SU-DHL-6 (cell line): ENCODE measurements around the gene ECI2.

ENCODE experiments used
- H2AFZ ChIP-seq: fragments of 200-600 bp; sonication (generic); 2 replicates; pipeline ENCODE4 v1.6.1; 2014; ENCODE audit warnings: low read depth, mild to moderate bottlenecking, moderate library complexity, mixed read lengths, antibody characterized with exemption, low read length; ENCODE audit not compliant: severe bottlenecking
- H3F3A ChIP-seq: fragments of 200-600 bp; shearing (Covaris generic); 2 replicates; pipeline ENCODE4 v1.6.0; 2016; ENCODE audit warnings: antibody characterized with exemption, mild to moderate bottlenecking; ENCODE audit not compliant: insufficient read depth
- H3K27ac ChIP-seq: fragments of 200-600 bp; sonication (generic); 2 replicates; pipeline ENCODE4 v1.5.1; 2016; ENCODE audit warnings: low read depth, mild to moderate bottlenecking, low read length, moderate library complexity, mixed read lengths
- H3K27me3 ChIP-seq: fragments of 200-600 bp; sonication (generic), shearing (Covaris generic); 2 replicates; pipeline ENCODE4 v1.6.0; 2014; ENCODE audit warnings: mild to moderate bottlenecking, low read length
- H3K36me3 ChIP-seq: fragments of 200-600 bp; sonication (generic); 2 replicates; pipeline ENCODE4 v1.6.1; 2014; ENCODE audit warnings: mild to moderate bottlenecking, low read length, mixed read lengths
- H3K4me2 ChIP-seq: fragments of 300-600, 200-600 bp; shearing (Covaris generic), sonication (generic); 2 replicates; pipeline ENCODE4 v1.6.0; 2014; ENCODE audit warnings: low read length, low read depth, mild to moderate bottlenecking; ENCODE audit not compliant: poor library complexity, severe bottlenecking
- H3K4me3 ChIP-seq: fragments of 200-600 bp; sonication (generic); 2 replicates; pipeline ENCODE4 v1.5.1; 2014; ENCODE audit warnings: antibody characterized with exemption, low read length, mild to moderate bottlenecking, mixed read lengths; ENCODE audit not compliant: insufficient read depth, poor library complexity, severe bottlenecking
- H3K79me2 ChIP-seq: fragments of 200-600 bp; sonication (generic); 2 replicates; pipeline ENCODE4 v1.6.1; 2014; ENCODE audit warnings: mild to moderate bottlenecking, low read length, moderate library complexity; ENCODE audit not compliant: insufficient read depth
- H3K9ac ChIP-seq: fragments of 200-600 bp; sonication (generic); 2 replicates; pipeline ENCODE4 v1.7.0; 2014; ENCODE audit warnings: mild to moderate bottlenecking, low read length
- H3K9me2 ChIP-seq: fragments of 200-600 bp; sonication (generic); replicated peaks from 2 replicates; pipeline ENCODE4 v1.6.1; 2014; ENCODE audit warnings: low read length; ENCODE audit not compliant: insufficient read depth
- H3K9me3 ChIP-seq: fragments of 200-600 bp; sonication (generic); 2 replicates; pipeline ENCODE4 v1.6.1; 2014; ENCODE audit warnings: low read length, mixed read lengths; ENCODE audit not compliant: insufficient read depth
- H4K20me1 ChIP-seq: fragments of 200-600 bp; sonication (generic); 2 replicates; pipeline ENCODE4 v1.6.1; 2014; ENCODE audit warnings: low read depth, mild to moderate bottlenecking, antibody characterized with exemption, low read length, moderate library complexity, mixed read lengths
- EZH2phosphoT487 ChIP-seq: fragments of 200-600 bp; sonication (generic), shearing (Covaris generic); conservative IDR thresholded peaks from 2 replicates; pipeline ENCODE4 v1.6.1; 2018; ENCODE audit warnings: mild to moderate bottlenecking, antibody characterized with exemption, low read length, moderate library complexity, mixed read lengths
- TF ChIP-seq, protein P1 (sequence below): fragments of 200-600 bp; sonication (generic); IDR thresholded peaks from one replicate; pipeline ENCODE4 v1.5.1; 2017; ENCODE audit warnings: antibody characterized with exemption, mild to moderate bottlenecking, low read length, moderate library complexity; ENCODE audit not compliant: insufficient read depth, poor library complexity, severe bottlenecking

ECI2 gene

DNA sequence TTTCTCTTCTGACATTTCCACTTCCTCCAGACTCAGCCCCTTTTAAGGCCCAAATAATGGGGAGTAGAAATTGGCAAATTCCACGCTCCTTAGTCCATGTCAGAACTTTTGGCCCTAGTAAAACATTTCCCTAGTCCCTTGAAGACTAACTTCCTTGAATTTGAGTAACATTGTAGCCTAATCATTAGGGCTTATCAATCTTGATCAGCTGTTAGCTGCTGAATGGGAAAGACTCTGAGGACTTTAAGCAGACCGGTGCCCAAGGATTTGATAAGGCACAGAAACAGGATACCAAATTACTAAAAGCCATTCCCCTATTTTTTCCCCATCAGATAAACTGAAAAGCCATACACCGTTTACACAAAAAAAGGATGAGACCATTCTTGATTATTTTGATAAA is 37.0 kb upstream of the ECI2 start:
- H3K4me3 ChIP-seq = no peak overlapping the region

DNA sequence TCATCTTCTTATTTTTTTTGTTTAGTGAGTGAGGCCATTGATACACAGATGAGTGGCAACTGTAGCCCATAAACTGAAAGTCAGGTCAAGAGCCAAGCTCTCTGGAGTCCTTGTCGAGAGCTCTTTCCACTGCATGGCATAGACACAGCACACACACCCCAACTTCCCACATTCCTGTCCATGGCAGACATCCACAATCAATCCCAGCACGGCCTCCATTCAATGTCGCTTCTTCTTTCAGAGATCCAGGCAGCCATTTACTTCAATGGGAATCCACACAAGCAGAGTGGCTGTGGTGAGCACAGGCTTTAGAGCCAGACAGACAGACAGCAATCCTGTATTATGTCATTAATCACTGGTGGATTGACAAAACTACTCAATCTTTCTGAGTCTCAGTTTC is 34.9 kb upstream of the ECI2 start:
- no peaks in the 10 kb centered on the region; the same call in 1 of the 2 replicates for H3K9me3 ChIP-seq
- no peaks in the 10 kb centered on the region for H3K27me3 ChIP-seq
- H3K4me3 ChIP-seq = no peak overlapping the region
- H3F3A ChIP-seq = no peaks in the 10 kb centered on the region
- H3K27ac ChIP-seq = no peak overlapping the region
- no peaks in the 10 kb centered on the region for H3K9me2 ChIP-seq
- H3K9ac ChIP-seq = no peak overlapping the region
- H2AFZ ChIP-seq = no peak overlapping the region
- H3K36me3 ChIP-seq = no peaks in the 10 kb centered on the region
- H3K79me2 ChIP-seq = no peaks in the 10 kb centered on the region
- no peak overlapping the region for H3K4me2 ChIP-seq
- no peaks in the 10 kb centered on the region for H4K20me1 ChIP-seq
- TF ChIP-seq, protein P1, sequence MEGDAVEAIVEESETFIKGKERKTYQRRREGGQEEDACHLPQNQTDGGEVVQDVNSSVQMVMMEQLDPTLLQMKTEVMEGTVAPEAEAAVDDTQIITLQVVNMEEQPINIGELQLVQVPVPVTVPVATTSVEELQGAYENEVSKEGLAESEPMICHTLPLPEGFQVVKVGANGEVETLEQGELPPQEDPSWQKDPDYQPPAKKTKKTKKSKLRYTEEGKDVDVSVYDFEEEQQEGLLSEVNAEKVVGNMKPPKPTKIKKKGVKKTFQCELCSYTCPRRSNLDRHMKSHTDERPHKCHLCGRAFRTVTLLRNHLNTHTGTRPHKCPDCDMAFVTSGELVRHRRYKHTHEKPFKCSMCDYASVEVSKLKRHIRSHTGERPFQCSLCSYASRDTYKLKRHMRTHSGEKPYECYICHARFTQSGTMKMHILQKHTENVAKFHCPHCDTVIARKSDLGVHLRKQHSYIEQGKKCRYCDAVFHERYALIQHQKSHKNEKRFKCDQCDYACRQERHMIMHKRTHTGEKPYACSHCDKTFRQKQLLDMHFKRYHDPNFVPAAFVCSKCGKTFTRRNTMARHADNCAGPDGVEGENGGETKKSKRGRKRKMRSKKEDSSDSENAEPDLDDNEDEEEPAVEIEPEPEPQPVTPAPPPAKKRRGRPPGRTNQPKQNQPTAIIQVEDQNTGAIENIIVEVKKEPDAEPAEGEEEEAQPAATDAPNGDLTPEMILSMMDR = no peak
- TF ChIP-seq EZH2phosphoT487 = no peak

More for the DNA sequence above, 37.0 kb upstream of the ECI2 start:
- Histone ChIP-seq H3K36me3 (no peaks in the 10 kb centered on the region), H3K27me3 (no peaks in the 10 kb centered on the region), H4K20me1 (no peaks in the 10 kb centered on the region), H3F3A (no peaks in the 10 kb centered on the region), H3K27ac (no peak overlapping the region), H3K79me2 (no peaks in the 10 kb centered on the region), H3K9me3 (no peaks in the 10 kb centered on the region; the same call in 1 of the 2 replicates), H3K9ac (no peak overlapping the region), H2AFZ (no peak overlapping the region), H3K4me2 (no peak overlapping the region), H3K9me2 (no peaks in the 10 kb centered on the region)
- TF ChIP-seq, protein P1 = no peak
- TF ChIP-seq EZH2phosphoT487 = no peak

DNA sequence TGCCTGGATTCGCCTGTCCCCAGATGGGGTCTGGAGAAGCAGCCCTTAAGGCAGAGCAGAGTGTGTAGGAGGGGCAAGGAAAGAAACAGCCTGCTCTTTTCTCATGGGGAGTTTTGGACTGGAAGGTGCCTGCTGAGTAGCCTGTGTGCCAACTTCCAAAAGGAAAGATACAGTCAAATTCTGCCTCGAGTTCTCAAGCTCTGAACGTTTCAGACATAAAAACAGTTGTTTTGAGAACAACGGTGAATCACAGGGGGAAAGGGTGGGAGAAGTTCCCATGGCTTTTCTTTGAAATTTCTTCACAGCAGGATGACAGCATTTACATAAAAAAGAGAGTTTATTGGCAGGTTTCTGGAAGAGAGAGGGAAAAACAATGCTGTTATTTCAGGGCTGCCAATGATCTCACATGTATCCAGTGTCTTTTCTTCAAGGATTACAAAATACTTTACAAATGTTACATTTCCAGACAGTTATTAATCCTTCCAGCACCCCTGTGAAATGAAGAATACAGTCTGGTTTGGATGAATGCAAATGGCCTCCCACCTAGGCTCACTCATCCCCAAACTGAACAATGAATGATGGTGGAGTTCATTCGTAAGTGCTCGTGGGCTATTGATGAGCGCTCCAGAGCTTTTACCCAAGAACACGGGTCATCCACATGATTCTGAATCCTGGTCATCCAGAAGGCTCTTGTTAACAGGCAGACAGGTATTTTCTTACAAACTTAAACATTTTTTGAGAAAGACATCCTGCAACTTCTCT is 33.8 kb upstream of the ECI2 start:
- Histone ChIP-seq H3K36me3 (no peaks in the 10 kb centered on the region), H4K20me1 (no peaks in the 10 kb centered on the region), H3K9me3 (no peaks in the 10 kb centered on the region; the same call in 1 of the 2 replicates), H3K27me3 (no peaks in the 10 kb centered on the region), H2AFZ (no peak overlapping the region), H3K9me2 (no peaks in the 10 kb centered on the region), H3K4me2 (no peak overlapping the region), H3F3A (no peaks in the 10 kb centered on the region), H3K9ac (no peak overlapping the region), H3K79me2 (no peaks in the 10 kb centered on the region), H3K27ac (no peak overlapping the region), H3K4me3 (no peak overlapping the region)
- TF ChIP-seq, protein P1 = no peak
- no peak for TF ChIP-seq EZH2phosphoT487
